NCI-H187 (cell line): ENCODE measurements around the gene CMIP.

ENCODE experiments used
- DNase-seq, 2 experiments: peaks; one replicate each; lab custom pipeline; 2025; lab: John Stamatoyannopoulos, UW

Gene CMIP

DNA sequence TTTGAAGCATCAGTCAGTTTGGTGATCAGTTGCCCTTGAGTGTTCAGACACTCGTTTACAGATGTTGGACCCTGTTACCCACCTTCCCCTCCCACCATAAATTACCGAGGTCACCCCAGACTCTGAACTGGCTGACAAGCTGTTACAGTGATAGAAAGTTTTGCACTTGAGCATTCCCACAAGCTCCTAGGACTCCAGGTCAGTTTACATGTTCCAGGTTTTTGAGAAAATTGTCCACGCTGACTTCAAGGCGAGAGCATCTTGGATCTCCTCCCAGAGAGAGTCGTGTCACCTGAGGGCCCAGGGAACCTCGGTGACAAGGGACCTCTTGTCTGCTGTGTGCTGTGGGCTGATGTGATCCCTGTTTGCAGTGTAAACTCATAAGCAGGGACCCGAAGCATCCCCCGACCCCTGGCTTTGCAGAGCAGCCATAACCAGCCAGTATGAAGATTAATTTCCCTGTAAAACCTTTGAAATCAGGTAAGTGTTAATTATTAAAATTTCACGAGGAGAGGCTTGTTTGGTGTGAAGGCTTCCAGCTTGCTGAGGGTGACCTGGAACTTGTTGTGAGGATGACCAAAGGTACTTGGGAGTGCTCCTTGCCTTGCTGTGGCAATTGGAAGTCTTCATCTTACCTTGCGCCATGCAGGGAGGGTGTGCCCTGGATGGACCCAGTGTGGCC lies 91.2 kb downstream of the CMIP start:
- no peak for DNase-seq

DNA sequence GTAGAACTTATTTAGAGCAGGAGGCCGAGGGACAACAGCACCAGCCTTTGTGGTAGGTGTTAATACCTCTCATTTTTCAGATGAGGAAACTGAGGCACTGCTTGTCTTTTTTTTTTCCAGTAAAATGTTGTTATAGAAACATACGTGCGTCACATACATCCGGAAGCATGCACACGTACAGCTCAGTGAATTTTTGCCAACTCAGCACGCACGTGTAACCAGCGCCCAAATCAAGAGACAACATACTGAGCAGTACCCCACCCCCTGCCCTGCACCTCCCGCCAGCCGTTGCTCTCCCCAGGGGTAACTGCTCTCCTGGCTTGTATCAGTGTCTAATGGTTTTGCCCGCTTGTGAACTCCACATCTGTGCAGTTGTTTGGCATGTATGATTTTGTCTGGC lies 92.0 kb downstream of the CMIP start:
- no peak for DNase-seq

DNA sequence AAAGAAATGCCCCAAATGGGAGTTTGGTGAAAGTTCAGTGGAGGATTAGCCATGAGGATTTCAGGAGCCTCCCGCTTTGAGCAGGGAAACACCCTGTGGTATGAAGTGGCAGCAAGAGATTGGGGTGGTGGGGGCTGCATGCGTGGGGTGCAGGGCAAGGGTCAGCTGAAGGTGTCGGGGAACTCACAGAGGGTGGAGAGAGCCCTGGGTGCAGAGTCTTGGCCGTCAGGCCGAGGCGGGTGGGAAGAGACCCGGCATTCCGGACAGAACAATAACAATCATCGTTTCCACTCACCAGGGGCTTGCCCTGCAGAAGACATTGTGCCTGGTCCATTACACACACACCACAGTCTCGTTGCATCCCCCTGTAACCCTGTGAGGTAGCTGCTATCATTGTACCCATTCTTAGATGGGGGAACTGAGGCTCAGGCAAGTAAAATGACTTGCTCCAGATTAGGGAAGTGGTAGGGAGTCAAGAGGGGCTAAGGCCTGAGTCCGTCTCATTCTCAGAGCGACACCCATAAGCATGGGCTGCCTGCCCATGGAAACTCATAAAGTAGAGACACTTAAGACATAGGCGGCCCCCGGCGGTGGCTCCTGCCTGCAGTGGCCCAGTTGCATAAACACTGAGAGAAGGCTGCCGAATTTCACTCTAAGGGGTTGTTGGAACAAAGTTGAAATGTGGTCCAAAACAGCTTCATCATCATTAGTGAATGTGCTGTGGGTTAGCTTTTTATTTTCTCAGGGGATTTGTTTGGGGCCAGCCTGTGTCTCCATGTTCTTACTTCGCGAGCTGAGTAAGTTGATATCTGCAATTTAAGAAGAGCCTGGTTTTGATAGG lies 93.3 kb downstream of the CMIP start:
- no peak for DNase-seq

DNA sequence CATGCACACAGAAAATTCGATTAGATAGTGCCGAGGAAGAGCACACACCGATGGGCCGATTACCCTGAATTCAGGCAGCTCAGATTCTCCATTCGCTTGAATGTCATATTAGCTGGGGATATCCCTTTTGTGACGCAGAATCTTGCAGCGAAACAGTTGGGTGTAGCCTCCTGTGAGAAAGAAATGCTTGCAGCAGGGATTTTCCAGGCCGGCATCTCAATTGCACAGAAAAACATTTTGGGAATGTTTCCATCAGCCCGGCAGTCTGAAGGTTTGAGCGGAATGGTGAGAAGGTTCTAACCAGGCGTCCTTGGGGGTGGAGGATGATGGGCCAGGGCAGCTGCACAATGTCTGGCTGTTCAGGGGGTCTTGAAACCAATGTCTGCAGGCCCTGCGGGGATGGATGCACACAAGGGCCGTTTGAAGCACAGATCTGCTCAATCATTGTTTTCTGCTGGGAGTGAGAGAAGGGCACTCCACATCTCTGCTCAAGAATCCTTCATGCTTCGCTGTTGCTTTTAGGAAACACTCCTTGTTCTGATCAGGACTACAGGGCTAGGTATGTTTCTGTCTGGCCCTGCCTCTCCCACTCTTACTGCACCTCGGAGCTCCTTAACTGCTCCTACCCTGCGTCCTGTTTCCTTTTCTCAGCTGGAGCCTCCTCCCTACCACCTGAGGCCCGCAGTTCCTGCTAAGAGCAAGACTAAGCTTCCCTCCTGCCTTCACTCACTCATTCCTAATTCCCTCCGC lies 94.6 kb downstream of the CMIP start:
- DNase-seq, result no peak

DNA sequence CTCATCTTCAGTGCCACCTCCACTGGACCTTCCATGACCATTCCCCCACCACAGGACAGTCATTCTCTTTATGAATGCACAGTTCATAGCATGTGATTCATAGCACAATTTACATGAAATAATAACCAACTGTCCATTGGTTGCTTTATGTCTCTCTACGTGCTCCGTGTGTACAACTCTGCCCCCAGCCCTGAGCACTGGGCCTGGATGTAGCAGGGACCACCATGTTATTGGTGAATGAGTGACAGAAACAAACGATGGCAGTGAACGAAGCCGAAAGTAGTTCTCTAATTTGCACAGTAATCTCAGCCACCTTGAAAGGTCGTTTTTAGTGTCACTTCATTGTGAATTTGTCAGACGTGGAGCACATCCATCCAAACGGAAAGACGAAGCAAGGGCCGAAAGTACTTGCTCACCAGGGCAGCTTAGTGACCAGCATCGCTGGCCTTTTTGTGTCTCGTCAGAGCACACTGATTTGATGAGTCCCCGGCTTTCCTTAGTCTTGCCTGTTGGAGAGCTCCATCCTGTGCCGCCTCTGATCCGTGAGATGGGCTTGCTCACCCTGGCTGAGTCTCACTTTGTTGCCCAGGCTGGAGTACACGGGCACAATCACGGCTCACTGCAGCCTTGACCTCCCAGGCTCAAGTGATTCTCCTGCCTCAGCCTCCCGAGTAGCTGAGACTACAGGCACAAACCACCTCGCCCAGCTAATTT lies 95.3 kb downstream of the CMIP start:
- DNase-seq, result no peak

DNA sequence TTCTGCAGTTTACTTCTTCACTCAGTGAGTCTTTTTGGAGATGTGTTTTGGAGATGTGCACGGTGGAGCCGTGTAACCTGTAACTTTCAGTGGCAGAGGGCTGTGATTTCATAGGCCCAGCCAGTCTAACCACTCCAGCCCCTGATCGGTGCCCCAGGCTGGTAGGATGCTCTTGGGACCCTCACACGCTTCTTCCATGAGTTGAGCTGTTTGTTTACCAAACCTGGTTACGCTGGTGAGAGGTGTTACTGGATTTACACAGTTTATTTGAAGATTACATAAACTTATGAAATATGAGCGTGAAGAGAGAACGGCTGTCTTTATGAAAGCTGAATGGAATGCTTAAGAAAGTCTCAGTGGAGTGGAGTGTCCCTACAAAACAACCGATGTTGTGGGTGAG lies 96.7 kb downstream of the CMIP start:
- no peak for DNase-seq

DNA sequence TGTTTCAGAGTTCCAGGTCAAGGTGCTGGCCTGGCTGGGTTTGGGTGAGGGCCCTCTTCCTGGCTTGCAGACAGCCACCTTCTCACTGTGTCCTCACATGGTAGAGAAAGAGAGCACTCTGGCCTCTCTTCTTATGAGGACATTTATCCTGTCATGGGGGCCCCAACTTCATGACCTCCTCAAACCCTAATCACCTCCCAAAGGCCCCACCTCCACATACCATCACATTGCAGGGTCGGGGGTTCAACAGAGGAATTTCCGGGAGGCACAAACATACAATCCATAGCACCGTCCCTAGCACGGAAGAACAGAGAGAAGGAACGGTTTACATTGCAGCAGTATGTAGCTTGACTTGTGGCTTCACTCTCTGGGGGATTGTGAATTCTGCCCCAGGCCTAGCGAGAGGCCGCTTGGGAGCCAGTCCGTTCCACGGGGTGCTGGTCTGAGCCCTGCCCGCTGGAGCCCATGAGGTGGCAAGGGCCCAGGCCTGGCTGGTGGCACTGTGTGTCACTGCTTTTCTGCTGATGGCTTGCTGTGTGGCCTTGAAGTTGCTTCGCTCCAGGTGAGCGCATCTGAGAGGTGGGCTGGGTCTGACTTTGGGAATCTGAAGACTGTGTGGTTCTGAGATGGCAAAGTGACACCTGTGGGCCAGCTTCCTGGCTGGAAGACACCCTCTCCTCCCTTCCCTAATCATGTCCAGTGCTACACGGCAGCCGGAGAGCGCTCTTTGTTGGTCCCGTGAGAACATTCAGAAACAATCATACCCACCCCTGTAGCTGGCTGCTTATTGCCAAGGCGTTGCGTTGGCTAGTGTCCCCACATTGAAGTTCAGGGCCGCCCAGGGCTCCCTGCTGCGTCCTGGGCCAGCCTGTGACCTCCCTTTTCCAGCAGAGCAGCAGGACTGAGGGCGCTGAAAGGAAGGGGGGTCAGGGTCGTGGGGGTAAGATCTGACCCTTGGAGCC lies 98.3 kb downstream of the CMIP start:
- no peak for DNase-seq

DNA sequence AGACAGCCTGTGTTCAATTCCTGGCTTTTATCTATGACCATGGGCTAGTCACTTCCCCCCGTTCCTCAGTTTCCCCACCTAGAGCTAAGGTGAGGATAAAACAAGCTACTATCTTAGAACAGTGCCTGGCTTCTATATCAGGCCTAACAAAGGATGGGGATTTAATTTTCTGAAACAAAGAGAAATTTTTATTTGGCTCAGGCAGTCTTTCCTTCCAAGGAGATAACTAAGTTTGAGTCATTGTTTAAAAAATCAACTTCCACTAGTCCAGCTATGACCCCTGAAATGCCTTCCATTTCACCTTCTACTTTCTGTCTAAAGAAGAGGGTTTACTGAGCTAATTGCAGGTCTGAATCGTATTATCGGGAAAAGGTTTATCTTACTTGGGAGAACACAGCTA lies 99.0 kb downstream of the CMIP start:
- DNase-seq, result no peak

DNA sequence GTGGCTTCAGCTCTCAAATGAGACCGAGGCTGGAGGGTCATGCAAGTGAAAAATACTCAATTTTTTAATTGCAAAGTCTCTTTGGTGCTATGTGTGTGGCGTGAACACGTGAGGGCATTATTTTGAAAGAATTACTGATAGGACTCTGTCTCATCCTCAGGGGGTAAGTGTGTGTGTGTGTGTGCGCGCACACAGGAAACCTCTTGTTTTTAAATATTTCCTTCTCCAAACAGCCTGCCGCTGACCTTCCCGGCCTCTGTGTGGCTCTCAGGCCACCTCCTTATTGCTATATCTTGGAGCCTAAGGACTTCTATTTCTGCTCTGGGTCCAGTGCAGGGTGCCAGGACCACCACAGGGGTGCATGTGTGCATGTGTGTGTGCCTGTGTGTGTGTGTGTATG lies 99.7 kb downstream of the CMIP start:
- DNase-seq, result no peak

DNA sequence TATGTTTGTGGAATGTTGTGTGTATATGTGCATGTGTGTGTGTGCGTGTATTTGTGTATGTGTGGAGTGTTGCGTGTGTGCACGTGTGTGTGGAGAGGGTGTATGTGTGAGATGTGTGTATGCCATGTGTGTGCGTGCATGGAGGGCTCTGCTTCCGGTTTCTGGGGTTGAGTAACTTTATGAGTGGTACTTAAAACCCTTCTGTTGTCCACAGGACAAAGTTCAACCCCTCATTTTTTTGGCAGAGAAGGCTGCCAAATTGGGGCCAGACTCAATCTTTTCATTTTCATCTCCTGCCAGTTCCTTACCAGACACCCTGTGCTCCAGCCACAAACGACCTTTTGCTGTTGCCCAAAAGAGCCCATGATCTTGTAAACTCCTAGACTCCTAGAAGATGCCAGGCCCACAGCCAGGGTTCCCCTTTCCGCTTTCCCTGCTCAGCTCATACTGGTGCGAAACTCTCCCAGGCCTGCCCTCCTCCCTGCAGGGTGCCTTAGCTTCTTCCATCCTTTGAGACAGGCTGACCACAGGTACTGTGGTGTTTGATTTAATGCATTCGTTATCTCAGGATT lies 100.2 kb downstream of the CMIP start:
- no peak for DNase-seq

DNA sequence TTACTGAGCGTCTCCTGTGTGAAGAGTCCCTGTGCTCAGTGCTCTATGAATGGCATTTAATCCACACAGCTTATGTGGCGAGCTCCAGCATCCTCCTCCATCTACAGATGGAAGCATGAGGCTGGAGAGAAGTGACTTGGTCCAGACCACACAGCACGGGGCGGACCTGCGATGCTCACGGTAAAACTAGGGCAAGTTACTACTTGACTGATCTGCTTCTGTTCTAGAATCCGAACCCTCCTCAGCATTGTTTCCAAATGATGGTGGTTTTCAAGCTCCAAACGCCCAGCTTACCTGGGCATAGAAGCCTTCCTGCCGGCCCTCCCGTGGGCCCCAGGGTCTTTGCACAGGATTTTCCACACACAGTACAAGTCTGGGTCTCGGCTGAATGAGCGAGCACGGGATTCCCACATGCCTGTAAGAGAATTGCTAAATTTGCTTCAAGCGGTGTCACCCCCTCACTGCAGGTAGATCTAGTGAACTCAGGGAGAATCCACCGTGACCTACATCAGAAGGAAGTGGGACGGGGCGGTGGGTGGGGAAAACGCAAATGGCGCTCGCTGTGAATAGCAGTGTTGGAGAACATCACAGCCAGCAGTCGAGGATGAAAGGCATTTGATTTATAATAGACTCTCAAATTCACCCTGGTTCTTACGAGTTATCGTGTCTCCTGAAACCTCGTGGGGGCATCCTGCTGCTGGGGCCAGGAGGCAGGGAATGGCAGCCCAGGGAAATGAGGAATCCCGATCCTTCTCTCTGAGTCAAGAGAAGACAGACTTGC lies 101.1 kb downstream of the CMIP start:
- DNase-seq, result no peak

DNA sequence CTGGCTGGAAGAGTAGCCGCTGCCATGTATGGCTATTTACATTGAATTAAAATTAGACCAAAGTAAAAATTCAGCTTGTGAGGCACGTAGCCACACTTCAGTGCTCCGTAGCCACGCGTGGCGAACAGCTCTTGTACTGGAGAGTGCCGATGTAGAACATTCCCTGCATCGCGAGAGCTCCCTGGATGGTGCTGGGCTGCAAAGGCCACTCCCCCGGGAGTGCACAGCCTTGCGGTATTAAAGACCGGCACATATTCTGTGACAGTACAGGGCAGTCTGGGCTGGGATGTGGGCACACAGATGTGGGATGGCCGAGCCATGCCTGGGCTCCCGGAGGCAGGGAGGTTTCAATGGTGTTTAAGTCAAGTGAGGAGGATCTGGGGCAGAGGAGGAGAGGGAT lies 102.2 kb downstream of the CMIP start:
- DNase-seq, result no peak

DNA sequence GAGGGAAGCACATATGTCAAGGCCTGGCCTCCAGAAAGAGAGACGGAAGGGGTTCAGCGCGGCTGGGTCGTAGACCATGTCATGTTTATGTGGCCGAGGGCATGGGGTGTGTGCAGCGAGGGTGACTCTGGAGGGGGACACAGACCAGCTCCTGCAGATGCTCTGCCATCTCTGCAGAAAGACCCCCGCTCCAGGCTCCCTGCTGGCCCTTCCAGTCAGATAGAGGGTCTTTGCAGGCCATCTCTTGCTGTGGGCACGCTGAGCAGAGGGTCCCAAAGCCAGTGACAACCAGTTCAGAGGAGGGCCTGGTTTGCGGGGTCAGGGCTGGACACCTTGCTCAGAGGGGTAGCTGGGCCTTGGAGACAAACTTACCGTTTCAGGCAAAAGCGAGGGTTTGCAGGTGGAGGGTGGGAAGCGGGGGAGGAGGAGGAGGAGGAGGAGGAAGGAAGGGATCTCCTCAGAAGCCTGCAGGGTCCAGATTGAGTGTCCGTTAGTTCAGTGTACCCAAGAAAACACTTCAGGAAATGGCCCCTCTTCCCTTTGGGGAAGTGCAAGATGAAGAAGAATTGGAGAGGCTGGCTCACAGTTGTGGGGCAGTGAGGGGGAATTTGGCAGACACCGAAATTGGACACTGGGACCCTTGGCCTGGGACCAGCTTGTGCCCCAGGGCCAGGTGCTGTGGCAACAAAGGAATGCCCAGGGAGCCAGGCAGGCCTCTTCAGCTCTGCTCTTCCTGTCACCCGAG lies 102.8 kb downstream of the CMIP start:
- no peak for DNase-seq

DNA sequence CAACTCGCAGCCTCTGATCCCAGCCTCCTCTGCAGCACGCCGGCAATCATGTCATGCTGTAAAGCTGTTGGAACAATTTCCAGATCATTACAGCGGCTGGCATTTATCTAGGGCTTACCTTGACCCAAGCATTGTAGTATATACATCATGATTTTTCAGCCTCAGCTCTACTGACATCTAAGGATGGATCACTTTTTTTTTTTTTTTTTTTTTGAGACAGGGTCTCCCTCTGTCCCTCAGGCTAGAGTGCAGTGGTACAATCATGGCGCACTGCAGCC lies 103.3 kb downstream of the CMIP start:
- DNase-seq, result no peak

DNA sequence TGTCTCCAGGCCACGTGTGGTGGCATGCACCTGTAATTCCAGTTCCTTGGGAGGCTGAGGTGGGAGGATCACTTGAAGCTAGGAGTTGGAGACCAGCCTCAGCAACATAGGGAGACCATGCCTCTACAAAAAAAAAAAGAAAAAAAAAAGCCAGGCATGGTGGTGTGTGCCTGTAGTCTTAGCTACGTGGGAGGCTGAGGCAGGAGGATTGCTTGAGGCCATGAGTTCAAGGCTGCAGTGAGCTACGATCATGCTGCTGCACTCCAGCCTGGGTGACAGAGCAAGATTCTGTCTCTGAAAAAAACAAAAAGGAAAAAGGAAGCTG lies 103.9 kb downstream of the CMIP start:
- DNase-seq, result no peak

DNA sequence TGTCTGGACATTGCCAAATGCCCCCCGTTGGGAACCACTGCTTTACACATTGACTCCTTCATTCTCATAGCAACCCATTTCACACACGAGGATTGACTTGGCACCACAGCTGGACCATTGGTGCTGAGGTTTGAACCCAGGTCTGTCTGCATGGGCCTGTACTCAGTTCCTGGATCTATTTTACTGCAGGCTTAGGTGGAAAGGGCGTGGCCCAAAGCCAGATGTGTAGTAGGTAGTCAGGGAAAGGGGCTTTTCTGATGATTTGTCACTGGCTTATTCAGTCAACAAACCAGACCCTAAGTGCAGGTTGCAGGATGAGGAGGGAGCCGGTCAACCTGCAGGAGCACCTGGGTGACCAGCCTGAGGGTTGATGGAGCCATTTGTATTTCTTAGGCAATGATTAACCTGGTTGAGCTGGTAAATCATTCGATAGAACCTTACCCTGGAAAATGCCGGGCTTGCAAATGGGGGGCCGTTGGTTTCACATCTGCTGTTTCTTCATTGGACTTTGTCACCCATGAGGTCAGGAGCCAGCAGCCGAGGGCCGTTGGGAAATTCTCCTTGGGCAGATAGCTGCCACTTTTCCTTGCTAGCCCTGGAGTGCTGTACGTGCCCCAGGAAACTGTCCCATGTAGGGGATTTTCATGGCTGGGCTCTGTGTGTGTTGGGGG lies 104.4 kb downstream of the CMIP start:
- DNase-seq, result no peak

DNA sequence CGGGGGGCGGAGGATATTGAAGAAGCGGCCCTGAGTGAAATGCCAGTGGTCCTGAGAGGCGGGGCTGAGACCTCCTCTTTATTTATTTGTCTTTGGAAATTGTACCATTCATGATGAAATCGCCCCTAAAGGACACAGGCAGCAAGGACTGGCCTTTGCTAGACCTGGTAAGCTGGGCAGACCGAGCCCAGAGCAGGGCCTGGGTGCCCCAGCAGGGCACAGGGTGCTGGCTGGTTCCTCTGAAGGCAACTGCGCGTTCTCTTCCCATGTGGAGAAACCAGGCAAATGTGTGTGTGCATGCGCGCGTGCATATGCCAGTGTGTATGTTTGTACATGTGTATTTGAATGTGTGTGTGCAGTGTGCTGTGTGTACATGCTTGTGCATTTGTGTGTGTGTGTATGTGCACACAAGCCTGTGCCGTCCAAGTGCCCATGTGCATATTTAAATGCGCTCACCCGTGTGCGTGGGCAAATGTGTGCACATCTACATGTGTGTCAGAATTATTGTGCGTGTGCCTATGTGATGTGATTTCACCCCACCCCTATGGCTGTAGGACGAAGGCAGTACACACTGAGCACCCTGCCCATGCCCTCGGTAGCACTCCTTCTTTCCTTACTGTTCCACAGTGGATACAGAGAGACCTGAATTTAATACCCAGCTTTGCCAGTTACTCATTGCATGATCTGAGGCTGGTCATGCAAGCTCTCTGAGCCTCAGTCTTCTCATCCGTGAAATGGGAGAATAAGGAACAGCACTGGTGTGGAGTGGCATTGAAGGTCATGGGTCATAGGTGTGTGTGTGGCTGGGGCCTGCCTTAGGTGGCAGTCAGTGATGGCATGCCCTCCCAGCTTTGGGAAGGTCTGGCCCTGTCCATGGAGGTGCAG lies 105.2 kb downstream of the CMIP start:
- DNase-seq, result no peak

DNA sequence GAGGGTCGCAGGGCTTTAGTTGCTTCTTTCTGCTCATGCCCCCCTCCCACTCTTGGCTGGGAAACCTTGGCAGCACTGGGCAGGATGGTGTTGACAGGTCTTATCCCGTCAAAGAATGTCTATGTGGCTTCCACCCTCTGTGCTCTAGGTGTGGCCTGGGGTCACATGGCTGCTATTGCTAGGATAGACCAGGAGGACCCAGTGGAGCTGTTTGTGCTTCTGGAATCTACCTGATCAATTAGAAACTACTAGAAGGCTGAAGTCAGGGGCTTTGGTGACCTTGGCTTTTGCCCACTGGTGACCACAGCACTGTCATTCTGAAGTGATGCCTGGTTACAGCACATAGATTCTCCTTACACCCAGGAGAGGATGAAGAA lies 105.8 kb downstream of the CMIP start:
- no peak for DNase-seq
